ENCODE data around the gene ENTPD5. TPM values are rescaled to one million over a fixed set of nuclear protein-coding genes. Genes with fewer than 3 reads are reported as not detected.

Gene ENTPD5
- total RNA-seq, 2 experiments from 2014 or later, result 13.0 to 13.8 TPM

GRCh38 chr14:73958591-73958990 is 60.5 kb downstream of the ENTPD5 start:
- ChIA-PET CTCF (interaction anchor here (1.2 to 1.4 kb wide), 2 partner anchors 9 kb away, joined by 3 read pairs; partner anchors contain the start of genes COQ6 and FAM161B), POLR2A (interaction anchor here (1.3 kb wide), 1 partner anchor 30 kb away, joined by 3 read pairs; no protein-coding TSS in a partner anchor)
- H3K9me3 Mint-ChIP-seq (ENCODE audit: insufficient read depth), result no peaks in the 10 kb centered on the region
- H3K4me1 Mint-ChIP-seq (ENCODE audit: low read depth), result no peaks in the 10 kb centered on the region
- ATAC-seq, result no peak
- no peak for DNase-seq
- no peaks in the 10 kb centered on the region for H3K27me3 Mint-ChIP-seq (ENCODE audit: low read depth)
- H3K4me3 Mint-ChIP-seq, result no peak overlapping the region
- peaks cover 54% of the 10 kb centered on the region for H3K36me3 Mint-ChIP-seq (ENCODE audit: low read depth)
- peak overlapping the region; percentile 48 for H3K27ac Mint-ChIP-seq

GRCh38 chr14:73955674-73956073 is 63.4 kb downstream of the ENTPD5 start:
- Mint-ChIP-seq H3K36me3 (ENCODE audit: low read depth) (peaks cover 46% of the 10 kb centered on the region), H3K27me3 (ENCODE audit: low read depth) (no peaks in the 10 kb centered on the region), H3K9me3 (ENCODE audit: insufficient read depth) (no peaks in the 10 kb centered on the region), H3K4me1 (ENCODE audit: low read depth) (peaks cover 8% of the 10 kb centered on the region), H3K4me3 (no peak overlapping the region), H3K27ac (no peak overlapping the region)
- DNase-seq, result no peak
- ChIA-PET CTCF (no interaction called here), POLR2A (no interaction called here)
- ATAC-seq, result no peak

GRCh38 chr14:73953731-73954130 is 65.4 kb downstream of the ENTPD5 start:
- DNase-seq, result no peak
- ChIA-PET CTCF (no interaction called here), POLR2A (no interaction called here)
- Mint-ChIP-seq H3K9me3 (ENCODE audit: insufficient read depth) (no peaks in the 10 kb centered on the region), H3K27ac (peak overlapping the region; percentile 24), H3K4me1 (ENCODE audit: low read depth) (peaks cover 13% of the 10 kb centered on the region), H3K36me3 (ENCODE audit: low read depth) (peaks cover 35% of the 10 kb centered on the region), H3K27me3 (ENCODE audit: low read depth) (no peaks in the 10 kb centered on the region), H3K4me3 (no peak overlapping the region)
- no peak for ATAC-seq

GRCh38 chr14:73949752-73950734 is 69.0 kb downstream of the ENTPD5 start, which contains the start of the genes COQ6 and FAM161B:
Gene COQ6 (plus strand): TSS chr14:73950302. CDS start chr14:73950333, 31 bp downstream.
Gene FAM161B (minus strand): TSS chr14:73950094. CDS start chr14:73950026, 68 bp downstream.
- H3K27me3 Mint-ChIP-seq (ENCODE audit: low read depth), result no peaks in the 10 kb centered on the region
- DNase-seq (peak; percentile 96), ATAC-seq (peak; percentile 96)
- H3K4me3 Mint-ChIP-seq, result peak within 1 kb of the TSS; percentile 98
- H3K27ac Mint-ChIP-seq, result peak within 1 kb of the TSS; percentile 91
- H3K36me3 Mint-ChIP-seq (ENCODE audit: low read depth), result peaks cover 12% of the 10 kb centered on the region
- CTCF ChIA-PET, result interaction anchor here (0.8 to 1.5 kb wide), 3 partner anchors 8 to 22 kb away, joined by 3 read pairs; no protein-coding TSS in a partner anchor
- POLR2A ChIA-PET, result interaction anchor here (0.7 to 1.3 kb wide), 3 partner anchors 64 to 207 kb away, joined by 3 to 4 read pairs (median 3); partner anchors contain the start of gene LIN52
- no peaks in the 10 kb centered on the region for H3K9me3 Mint-ChIP-seq (ENCODE audit: insufficient read depth)
- H3K4me1 Mint-ChIP-seq (ENCODE audit: low read depth), result peaks cover 13% of the 10 kb centered on the region

- Mint-ChIP-seq H3K36me3 (ENCODE audit: low read depth) (no peaks in the 10 kb centered on the region), H3K9me3 (ENCODE audit: insufficient read depth) (no peaks in the 10 kb centered on the region), H3K4me3 (no peak overlapping the region), H3K27me3 (ENCODE audit: low read depth) (no peaks in the 10 kb centered on the region), H3K4me1 (ENCODE audit: low read depth) (peaks cover 10% of the 10 kb centered on the region), H3K27ac (no peak overlapping the region)
- ATAC-seq, result no peak
- ChIA-PET POLR2A (no interaction called here), CTCF (no interaction called here)
- DNase-seq, result no peak
Observed at GRCh38 chr14:73945159-73945670, 73.9 kb downstream of the ENTPD5 start.

GRCh38 chr14:73944432-73945158 is 74.5 kb downstream of the ENTPD5 start:
- no peak for ATAC-seq

GRCh38 chr14:73943083-73943482 is 76.0 kb downstream of the ENTPD5 start:
- H3K36me3 Mint-ChIP-seq (ENCODE audit: low read depth), result no peaks in the 10 kb centered on the region
- ChIA-PET POLR2A (no interaction called here), CTCF (interaction anchor here (1.0 kb wide), 1 partner anchor 12 kb away, joined by 3 read pairs; no protein-coding TSS in a partner anchor)
- no peak for ATAC-seq
- no peak for DNase-seq
- H3K4me1 Mint-ChIP-seq (ENCODE audit: low read depth), result peaks cover 5% of the 10 kb centered on the region
- peak overlapping the region; percentile 8 for H3K27ac Mint-ChIP-seq
- no peaks in the 10 kb centered on the region for H3K27me3 Mint-ChIP-seq (ENCODE audit: low read depth)
- H3K9me3 Mint-ChIP-seq (ENCODE audit: insufficient read depth), result no peaks in the 10 kb centered on the region
- no peak overlapping the region for H3K4me3 Mint-ChIP-seq

More at GRCh38 chr14:73944432-73945158, 74.5 kb downstream of the ENTPD5 start:
- H3K27ac Mint-ChIP-seq, result no peak overlapping the region
- POLR2A ChIA-PET, result no interaction called here
- no peaks in the 10 kb centered on the region for H3K36me3 Mint-ChIP-seq (ENCODE audit: low read depth)
- no peaks in the 10 kb centered on the region for H3K27me3 Mint-ChIP-seq (ENCODE audit: low read depth)
- peaks cover 7% of the 10 kb centered on the region for H3K4me1 Mint-ChIP-seq (ENCODE audit: low read depth)
- no peak overlapping the region for H3K4me3 Mint-ChIP-seq
- CTCF ChIA-PET, result no interaction called here
- DNase-seq, result no peak
- H3K9me3 Mint-ChIP-seq (ENCODE audit: insufficient read depth), result no peaks in the 10 kb centered on the region

- ChIA-PET POLR2A (no interaction called here), CTCF (no interaction called here)
- ATAC-seq (no peak), DNase-seq (no peak)
- no peaks in the 10 kb centered on the region for H3K36me3 Mint-ChIP-seq (ENCODE audit: low read depth)
- no peak overlapping the region for H3K27ac Mint-ChIP-seq
- H3K4me1 Mint-ChIP-seq (ENCODE audit: low read depth), result peaks cover 5% of the 10 kb centered on the region
- no peaks in the 10 kb centered on the region for H3K27me3 Mint-ChIP-seq (ENCODE audit: low read depth)
- no peaks in the 10 kb centered on the region for H3K9me3 Mint-ChIP-seq (ENCODE audit: insufficient read depth)
- H3K4me3 Mint-ChIP-seq, result no peak overlapping the region
Observed at GRCh38 chr14:73942180-73942579, 76.9 kb downstream of the ENTPD5 start.

- no peak overlapping the region for H3K4me3 Mint-ChIP-seq
- H3K4me1 Mint-ChIP-seq (ENCODE audit: low read depth), result no peaks in the 10 kb centered on the region
- POLR2A ChIA-PET, result no interaction called here
- no peaks in the 10 kb centered on the region for H3K27me3 Mint-ChIP-seq (ENCODE audit: low read depth)
- CTCF ChIA-PET, result interaction anchor here (1.2 kb wide), 1 partner anchor 208 kb away, joined by 3 read pairs; no protein-coding TSS in a partner anchor
- no peak overlapping the region for H3K27ac Mint-ChIP-seq
- H3K9me3 Mint-ChIP-seq (ENCODE audit: insufficient read depth), result no peaks in the 10 kb centered on the region
- H3K36me3 Mint-ChIP-seq (ENCODE audit: low read depth), result peaks cover 18% of the 10 kb centered on the region
- DNase-seq (no peak), ATAC-seq (no peak)
Observed at GRCh38 chr14:73937012-73937411, 82.1 kb downstream of the ENTPD5 start.

- Mint-ChIP-seq H3K4me3 (no peak overlapping the region), H3K36me3 (ENCODE audit: low read depth) (peaks cover 23% of the 10 kb centered on the region), H3K4me1 (ENCODE audit: low read depth) (peaks cover 2% of the 10 kb centered on the region), H3K9me3 (ENCODE audit: insufficient read depth) (no peaks in the 10 kb centered on the region), H3K27ac (no peak overlapping the region), H3K27me3 (ENCODE audit: low read depth) (no peaks in the 10 kb centered on the region)
- DNase-seq (no peak), ATAC-seq (no peak)
- ChIA-PET CTCF (interaction anchor here (1.1 to 1.4 kb wide), 4 partner anchors 10 to 207 kb away, joined by 3 to 4 read pairs (median 4); no protein-coding TSS in a partner anchor), POLR2A (no interaction called here)
Observed at GRCh38 chr14:73936548-73936947, 82.5 kb downstream of the ENTPD5 start.

GRCh38 chr14:73935666-73936065 is 83.4 kb downstream of the ENTPD5 start:
- POLR2A ChIA-PET, result interaction anchor here (0.6 kb wide), 2 partner anchors 175 to 234 kb away, joined by 3 to 4 read pairs; a partner anchor contains a TSS
- no peaks in the 10 kb centered on the region for H3K27me3 Mint-ChIP-seq (ENCODE audit: low read depth)
- CTCF ChIA-PET, result interaction anchor here (0.7 to 1.4 kb wide), 7 partner anchors 11 to 291 kb away, joined by 3 to 4 read pairs (median 3); partner anchors contain the start of gene DNAL1
- DNase-seq (no peak), ATAC-seq (no peak)
- H3K36me3 Mint-ChIP-seq (ENCODE audit: low read depth), result peaks cover 29% of the 10 kb centered on the region
- no peaks in the 10 kb centered on the region for H3K9me3 Mint-ChIP-seq (ENCODE audit: insufficient read depth)
- H3K4me1 Mint-ChIP-seq (ENCODE audit: low read depth), result peaks cover 4% of the 10 kb centered on the region
- H3K4me3 Mint-ChIP-seq, result no peak overlapping the region
- H3K27ac Mint-ChIP-seq, result no peak overlapping the region
